HEK293 (cell line): Measurements from ENCODE around the gene RIT1.

Experiments
- CTCF ChIA-PET: fragments of 350-600 bp; formaldehyde crosslinking; extraction: SDS; loops from one replicate; lab custom pipeline; 2021; ENCODE audit warnings: antibody characterized with exemption; lab: Yijun Ruan, JAX
- POLR2A ChIA-PET: fragments of 300-600 bp; formaldehyde crosslinking; extraction: SDS; loops from one replicate; lab custom pipeline; 2020; ENCODE audit warnings: antibody characterized with exemption, inconsistent platforms; lab: Yijun Ruan, JAX
- H3K27ac ChIP-seq: fragments of 200-500 bp; sonication (Bioruptor generic); 2 replicates; pipeline ENCODE4 v1.5.1; 2014; ENCODE audit warnings: low read depth, low read length, control low read depth, inconsistent platforms; ENCODE audit errors: extremely low read depth
- H3K36me3 ChIP-seq, 2 experiments: fragments of 200-500 bp in 1 of 2; sonication (Bioruptor generic) in 1 of 2; 1 replicate in 1 of 2; 2 replicates in 1 of 2; pipeline ENCODE4 v1.5.1; 2014 to 2017; ENCODE audit warnings: inconsistent platforms in 2 of 2, low read length in 2 of 2; ENCODE audit not compliant: control insufficient read depth in 2 of 2, insufficient read depth in 1 of 2
- H3K4me1 ChIP-seq: fragments of 200-500 bp; sonication (Bioruptor generic); 2 replicates; pipeline ENCODE4 v1.5.1; 2014; ENCODE audit warnings: mild to moderate bottlenecking, low read length, inconsistent platforms; ENCODE audit not compliant: control insufficient read depth, insufficient read depth
- H3K4me3 ChIP-seq: 2 replicates; pipeline ENCODE4 v1.5.1; 2011; ENCODE audit warnings: low read depth, mild to moderate bottlenecking, control low read depth, low read length, moderate library complexity
- H3K9me3 ChIP-seq: fragments of 200-500 bp; sonication (Bioruptor generic); 2 replicates; pipeline ENCODE4 v1.5.1; 2014; ENCODE audit warnings: low read depth, low read length, inconsistent platforms; ENCODE audit not compliant: control insufficient read depth, insufficient read depth
- AEBP2 ChIP-seq: fragments of 450-650 bp; formaldehyde crosslinking; IDR thresholded peaks from 2 replicates; pipeline ENCODE4 v1.5.1; 2016; ENCODE audit warnings: missing biosample characterization, missing genetic modification characterization, borderline replicate concordance
- GLIS1 ChIP-seq: fragments of 450-650 bp; formaldehyde crosslinking; IDR thresholded peaks from 2 replicates; pipeline ENCODE4 v1.5.1; 2016; ENCODE audit warnings: missing biosample characterization, missing genetic modification characterization
- IKZF3 ChIP-seq: fragments of 450-650 bp; IDR thresholded peaks from 2 replicates; pipeline ENCODE4 v1.5.0; 2018; ENCODE audit warnings: missing biosample characterization, mild to moderate bottlenecking, missing genetic modification characterization, moderate library complexity
- INSM2 ChIP-seq: fragments of 450-650 bp; formaldehyde crosslinking; IDR thresholded peaks from 2 replicates; pipeline ENCODE4 v1.5.1; 2016; ENCODE audit warnings: missing biosample characterization, missing genetic modification characterization
- KLF17 ChIP-seq: fragments of 450-650 bp; formaldehyde crosslinking; IDR thresholded peaks from 2 replicates; pipeline ENCODE4 v1.5.1; 2016; ENCODE audit warnings: missing biosample characterization, missing genetic modification characterization
- MEIS1 ChIP-seq: sonication (generic); formaldehyde crosslinking; IDR thresholded peaks from 2 replicates; pipeline ENCODE4 v1.8.1; 2022; ENCODE audit warnings: missing genetic modification reagents, mild to moderate bottlenecking, borderline replicate concordance
- MZF1 ChIP-seq: fragments of 450-650 bp; formaldehyde crosslinking; IDR thresholded peaks from 2 replicates; pipeline ENCODE4 v1.5.1; 2017; ENCODE audit warnings: missing biosample characterization, missing genetic modification characterization, borderline replicate concordance
- PRDM4 ChIP-seq: fragments of 450-650 bp; formaldehyde crosslinking; IDR thresholded peaks from 2 replicates; pipeline ENCODE4 v1.5.1; 2017; ENCODE audit warnings: missing biosample characterization, missing genetic modification characterization
- SCRT2 ChIP-seq: fragments of 450-650 bp; formaldehyde crosslinking; IDR thresholded peaks from 2 replicates; pipeline ENCODE4 v1.5.1; 2016; ENCODE audit warnings: missing biosample characterization, missing genetic modification characterization
- SP2 ChIP-seq: fragments of 450-650 bp; formaldehyde crosslinking; IDR thresholded peaks from 2 replicates; pipeline ENCODE4 v1.5.1; 2016; ENCODE audit warnings: missing biosample characterization, missing genetic modification characterization
- SP3 ChIP-seq: fragments of 450-650 bp; formaldehyde crosslinking; IDR thresholded peaks from 2 replicates; pipeline ENCODE4 v1.5.1; 2016; ENCODE audit warnings: missing biosample characterization, missing genetic modification characterization
- ZBTB20 ChIP-seq: fragments of 450-650 bp; formaldehyde crosslinking; IDR thresholded peaks from 2 replicates; pipeline ENCODE4 v1.5.1; 2016; ENCODE audit warnings: missing biosample characterization, missing genetic modification characterization
- ZBTB21 ChIP-seq: fragments of 450-650 bp; formaldehyde crosslinking; IDR thresholded peaks from 2 replicates; pipeline ENCODE4 v1.5.1; 2017; ENCODE audit warnings: missing biosample characterization, missing genetic modification characterization
- ZFHX2 ChIP-seq: fragments of 450-650 bp; formaldehyde crosslinking; conservative IDR thresholded peaks from 2 replicates; pipeline ENCODE4 v1.5.1; 2016; ENCODE audit warnings: missing biosample characterization, missing genetic modification characterization
- ZFP41 ChIP-seq: fragments of 450-650 bp; formaldehyde crosslinking; IDR thresholded peaks from 2 replicates; pipeline ENCODE4 v1.5.1; 2016; ENCODE audit warnings: missing biosample characterization, missing genetic modification characterization, borderline replicate concordance
- ZIC2 ChIP-seq: fragments of 450-650 bp; formaldehyde crosslinking; IDR thresholded peaks from 2 replicates; pipeline ENCODE4 v1.5.1; 2016; ENCODE audit warnings: missing biosample characterization, missing genetic modification characterization
- ZNF10 ChIP-seq: fragments of 450-650 bp; formaldehyde crosslinking; IDR thresholded peaks from 2 replicates; pipeline ENCODE4 v1.5.1; 2017; ENCODE audit warnings: missing biosample characterization, missing genetic modification characterization
- ZNF202 ChIP-seq: fragments of 450-650 bp; formaldehyde crosslinking; IDR thresholded peaks from 2 replicates; pipeline ENCODE4 v1.5.1; 2016; ENCODE audit warnings: missing biosample characterization, missing genetic modification characterization, borderline replicate concordance
- ZNF24 ChIP-seq: fragments of 450-650 bp; formaldehyde crosslinking; IDR thresholded peaks from 2 replicates; pipeline ENCODE4 v1.5.1; 2016; ENCODE audit warnings: missing biosample characterization, missing genetic modification characterization
- ZNF248 ChIP-seq: fragments of 450-650 bp; formaldehyde crosslinking; IDR thresholded peaks from 2 replicates; pipeline ENCODE4 v1.5.1; 2017; ENCODE audit warnings: missing biosample characterization, missing genetic modification characterization
- ZNF341 ChIP-seq: fragments of 450-650 bp; formaldehyde crosslinking; IDR thresholded peaks from 2 replicates; pipeline ENCODE4; 2016; ENCODE audit warnings: low read depth, missing biosample characterization, missing genetic modification characterization
- ZNF398 ChIP-seq: fragments of 450-650 bp; formaldehyde crosslinking; IDR thresholded peaks from 2 replicates; pipeline ENCODE4 v1.5.1; 2017; ENCODE audit warnings: missing biosample characterization, missing genetic modification characterization
- ZNF600 ChIP-seq: fragments of 450-650 bp; formaldehyde crosslinking; IDR thresholded peaks from 2 replicates; pipeline ENCODE4 v1.5.1; 2016; ENCODE audit warnings: missing biosample characterization, missing genetic modification characterization
- ZNF629 ChIP-seq: fragments of 450-650 bp; formaldehyde crosslinking; IDR thresholded peaks from 2 replicates; pipeline ENCODE4 v1.5.1; 2017; ENCODE audit warnings: missing biosample characterization, missing genetic modification characterization
- ZNF76 ChIP-seq: fragments of 450-650 bp; formaldehyde crosslinking; IDR thresholded peaks from 2 replicates; pipeline ENCODE4; 2016; ENCODE audit warnings: low read depth, missing biosample characterization, missing genetic modification characterization, borderline replicate concordance
- ZNF768 ChIP-seq: fragments of 450-650 bp; formaldehyde crosslinking; IDR thresholded peaks from 2 replicates; pipeline ENCODE4 v1.5.1; 2018; ENCODE audit warnings: missing biosample characterization, mild to moderate bottlenecking, missing genetic modification characterization
- ZNF785 ChIP-seq: fragments of 450-650 bp; formaldehyde crosslinking; IDR thresholded peaks from 2 replicates; pipeline ENCODE4 v1.5.1; 2016; ENCODE audit warnings: missing biosample characterization, missing genetic modification characterization

RIT1 gene

GRCh38 chr1:155859881-155860871, 51.0 kb downstream of the RIT1 start (continued):
- TF ChIP-seq ZNF24 (peak; percentile 81), KLF17 (peak; percentile 75), ZNF202 (no peak), MZF1 (peak; percentile 56; the same call in 1 of the 2 replicates), ZNF76 (peak; percentile 36; the same call in 1 of the 2 replicates), ZNF768 (no peak), ZNF629 (tag by site-specific recombination) (peak; percentile 94), ZNF248 (tag by site-specific recombination) (no peak), ZFHX2 (tag by site-specific recombination) (peak; percentile 92), ZIC2 (tag by site-specific recombination) (peak; percentile 3; the same call in 1 of the 2 replicates), ZNF785 (tag by site-specific recombination) (0 out of 2 replicates have a peak, but pooled peaks have one; percentile 12), INSM2 (tag by site-specific recombination) (peak; percentile 51; the same call in 1 of the 2 replicates), GLIS1 (peak; percentile 60), MEIS1 (no peak), ZNF398 (tag by site-specific recombination) (peak; percentile 95), ZBTB20 (tag by site-specific recombination) (peak; percentile 52; the same call in 1 of the 2 replicates), PRDM4 (tag by site-specific recombination) (no peak; the same call in 1 of the 2 replicates)

GRCh38 chr1:155859234-155859829, 51.8 kb downstream of the RIT1 start, which contains the start of gene SYT11:
SYT11 (plus strand) TSS chr1:155859567; CDS start chr1:155859762, 195 bp downstream.
- H3K36me3 ChIP-seq = peaks cover 8 to 12% of the 10 kb centered on the region in 2 experiments; a peak in 2 of 3 replicates
- ChIA-PET CTCF (interaction anchor here (0.5 kb wide), 1 partner anchor 1429 kb away, joined by 3 read pairs; no protein-coding TSS in a partner anchor), POLR2A (interaction anchor here (1.1 to 1.6 kb wide), 4 partner anchors 10 to 118 kb away, joined by 3 to 6 read pairs (median 4); no protein-coding TSS in a partner anchor)
- peak within 1 kb of the TSS; percentile 52 for H3K4me3 ChIP-seq
- H3K27ac ChIP-seq = peak within 1 kb of the TSS; percentile 27; the same call in 1 of the 2 replicates
- H3K9me3 ChIP-seq = no peaks in the 10 kb centered on the region
- peaks cover 3% of the 10 kb centered on the region; the same call in 1 of the 2 replicates for H3K4me1 ChIP-seq
- TF ChIP-seq ZBTB21 (tag by site-specific recombination) = 0 out of 2 replicates have a peak, but pooled peaks have one; percentile 10
- peak; percentile 82 for TF ChIP-seq SCRT2 (tag by site-specific recombination)
- TF ChIP-seq AEBP2 (tag by site-specific recombination) = no peak
- TF ChIP-seq SP3 (tag by site-specific recombination) = peak; percentile 81
- TF ChIP-seq ZNF341 (tag by site-specific recombination) = peak; percentile 79
- peak; percentile 66; the same call in 1 of the 2 replicates for TF ChIP-seq IKZF3 (tag by site-specific recombination)
- peak; percentile 13; the same call in 1 of the 2 replicates for TF ChIP-seq GLIS1
- 0 out of 2 replicates have a peak, but pooled peaks have one; percentile 4 for TF ChIP-seq ZNF600 (tag by site-specific recombination)
- peak; percentile 13; the same call in 1 of the 2 replicates for TF ChIP-seq ZNF10 (tag by site-specific recombination)
- no peak for TF ChIP-seq ZFP41 (tag by site-specific recombination)
- peak; percentile 86 for TF ChIP-seq SP2
